GM23338 (cell line): ENCODE measurements around the gene CIAO1. TPM values are rescaled to one million over a fixed set of nuclear protein-coding genes. Genes with fewer than 3 reads are reported as not detected.

Experiments
- ATAC-seq: fragments of 200-7000 bp; cut with Tn5 transposase; 3 replicates; pipeline ENCODE4 v1.9.1; 2020
- DNase-seq: peaks from one replicate; pipeline ENCODE4 v3.0.0-alpha.2; 2015; ENCODE audit warnings: low spot score
- H2AFZ ChIP-seq: fragments of 200-600 bp; sonication (generic); 2 replicates; pipeline ENCODE4 v1.8.0; 2016; ENCODE audit warnings: antibody characterized with exemption, mild to moderate bottlenecking, moderate library complexity
- H3F3A ChIP-seq: fragments of 200-600 bp; sonication (generic); replicated peaks from 2 replicates; pipeline ENCODE4 v1.8.0; 2017; ENCODE audit warnings: antibody characterized with exemption, mixed run types, low read depth
- H3K27ac ChIP-seq: fragments of 200-600 bp; sonication (generic); 2 replicates; pipeline ENCODE4 v1.6.1; 2016; ENCODE audit warnings: low read depth
- H3K27me3 ChIP-seq: fragments of 200-600 bp; sonication (generic); 2 replicates; pipeline ENCODE4 v1.8.0; 2016; ENCODE audit warnings: mild to moderate bottlenecking, mixed run types, moderate library complexity; ENCODE audit not compliant: insufficient read depth
- H3K36me3 ChIP-seq: fragments of 200-600 bp; sonication (generic); 2 replicates; pipeline ENCODE4 v1.8.0; 2016; ENCODE audit warnings: mild to moderate bottlenecking; ENCODE audit not compliant: insufficient read depth
- H3K4me1 ChIP-seq: fragments of 200-600 bp; sonication (generic); 2 replicates; pipeline ENCODE4 v1.8.0; 2016; ENCODE audit warnings: mild to moderate bottlenecking, moderate library complexity; ENCODE audit not compliant: insufficient read depth
- H3K4me2 ChIP-seq: fragments of 200-600 bp; sonication (generic); 2 replicates; pipeline ENCODE4 v1.7.1; 2017; ENCODE audit warnings: mixed run types
- H3K4me3 ChIP-seq: fragments of 200-600 bp; sonication (generic); 2 replicates; pipeline ENCODE4 v1.6.1; 2016; ENCODE audit warnings: mixed run types
- H3K79me2 ChIP-seq: fragments of 200-600 bp; sonication (generic); replicated peaks from 2 replicates; pipeline ENCODE4 v1.8.0; 2017; ENCODE audit warnings: mild to moderate bottlenecking; ENCODE audit not compliant: insufficient read depth
- H3K9me2 ChIP-seq: fragments of 200-600 bp; sonication (generic); 2 replicates; pipeline ENCODE4 v1.8.0; 2017; ENCODE audit not compliant: insufficient read depth
- H4K20me1 ChIP-seq: fragments of 200-600 bp; sonication (generic); replicated peaks from 2 replicates; pipeline ENCODE4 v1.8.0; 2017; ENCODE audit warnings: mild to moderate bottlenecking; ENCODE audit not compliant: insufficient read depth
- H3K27ac Mint-ChIP-seq: 2 replicates; pipeline ENCODE4 v1.8.0; 2020; ENCODE audit warnings: inconsistent platforms, mild to moderate bottlenecking, moderate library complexity, mixed read lengths
- H3K27me3 Mint-ChIP-seq: 3 replicates; pipeline ENCODE4 v1.8.0; 2022; ENCODE audit warnings: low read depth, mild to moderate bottlenecking, moderate library complexity, mixed read lengths, inconsistent platforms; ENCODE audit not compliant: insufficient read depth, poor library complexity
- H3K36me3 Mint-ChIP-seq: 3 replicates; pipeline ENCODE4 v1.8.0; 2021; ENCODE audit warnings: low read depth, mild to moderate bottlenecking, inconsistent platforms, moderate library complexity, mixed read lengths
- H3K4me1 Mint-ChIP-seq: 3 replicates; pipeline ENCODE4 v1.8.0; 2020; ENCODE audit warnings: mild to moderate bottlenecking, inconsistent platforms, mixed read lengths
- H3K4me3 Mint-ChIP-seq: 3 replicates; pipeline ENCODE4 v1.8.0; 2021; ENCODE audit warnings: moderate library complexity, mild to moderate bottlenecking, inconsistent platforms, mixed read lengths
- H3K9me3 Mint-ChIP-seq: 3 replicates; pipeline ENCODE4 v1.8.0; 2020; ENCODE audit warnings: moderate library complexity, mild to moderate bottlenecking, inconsistent platforms, mixed read lengths
- CREB1 ChIP-seq: fragments of 250-450 bp; sonication (Bioruptor Pico); IDR thresholded peaks from 2 replicates; pipeline ENCODE4 v1.5.0; 2020; ENCODE audit warnings: low read depth, mild to moderate bottlenecking, moderate library complexity
- CTCF ChIP-seq, 2 experiments: fragments of 200-600 bp in 1 of 2; sonication (generic) in 1 of 2; conservative IDR thresholded peaks; 2 replicates each; pipeline versions ENCODE4 v1.5.1 to v1.6.1; 2016 to 2017; ENCODE audit warnings: antibody characterized with exemption in 2 of 2, low read depth in 2 of 2, mild to moderate bottlenecking in 2 of 2, moderate library complexity in 1 of 2
- ETS1 ChIP-seq: IDR thresholded peaks from 2 replicates; pipeline ENCODE4 v1.6.1; 2016; ENCODE audit warnings: antibody characterized with exemption
- EZH2 ChIP-seq: fragments of 200-600 bp; sonication (generic); IDR thresholded peaks from one replicate; pipeline ENCODE4 v1.8.0; 2017; ENCODE audit warnings: antibody characterized with exemption, mild to moderate bottlenecking, low read depth; ENCODE audit not compliant: unreplicated experiment
- EZH2phosphoT487 ChIP-seq: fragments of 200-600 bp; sonication (generic); IDR thresholded peaks from one replicate; pipeline ENCODE4 v1.8.1; 2018; ENCODE audit warnings: antibody characterized with exemption; ENCODE audit not compliant: unreplicated experiment
- JUNB ChIP-seq: IDR thresholded peaks from one replicate; pipeline ENCODE4 v1.6.1; 2016; ENCODE audit warnings: antibody characterized with exemption; ENCODE audit not compliant: unreplicated experiment
- NANOG ChIP-seq: IDR thresholded peaks from 2 replicates; pipeline ENCODE4 v1.6.1; 2016; ENCODE audit warnings: antibody characterized with exemption, borderline replicate concordance
- POLR2AphosphoS5 ChIP-seq: IDR thresholded peaks from 2 replicates; pipeline ENCODE4 v1.6.1; 2016; ENCODE audit warnings: antibody characterized with exemption, low read depth
- REST ChIP-seq: IDR thresholded peaks from one replicate; pipeline ENCODE4 v1.6.1; 2018; ENCODE audit warnings: antibody characterized with exemption; ENCODE audit not compliant: unreplicated experiment
- STAT1 ChIP-seq: IDR thresholded peaks from one replicate; pipeline ENCODE4 v1.6.1; 2016; ENCODE audit warnings: antibody characterized with exemption; ENCODE audit not compliant: unreplicated experiment
- ZNF114 ChIP-seq: fragments of 250-450 bp; sonication (Bioruptor Pico); IDR thresholded peaks from 2 replicates; pipeline ENCODE4 v1.5.0; 2020; ENCODE audit warnings: mild to moderate bottlenecking, moderate library complexity
- ZNF462 ChIP-seq: fragments of 250-450 bp; sonication (Bioruptor Pico); IDR thresholded peaks from 2 replicates; pipeline ENCODE4 v1.5.0; 2020; ENCODE audit warnings: mild to moderate bottlenecking, moderate library complexity
- polyA plus RNA-seq: library from polyadenylated mRNA; unstranded; fragments of >200 nt; fragmentation: Nextera tagmentation; extraction: Ambion mirVana; gene quantifications from 2 replicates; pipeline ENCODE4 v1.2.1, GENCODE V29; 2016
- total RNA-seq: library from RNA; depleted of rRNA; stranded (reverse); fragments of >200 nt; shearing (Covaris generic); gene quantifications from 2 replicates; pipeline ENCODE4 v1.2.3, GENCODE V29; 2014

CIAO1 gene
- total and polyA plus RNA-seq, 2 experiments from 2014 or later = 48.8 to 119 TPM

GRCh38 chr2:96306370-96306769 is 40.3 kb downstream of the CIAO1 start (continued):
- TF ChIP-seq REST (no peak), EZH2phosphoT487 (no peak), STAT1 (no peak)

- H3K9me3 Mint-ChIP-seq = no peaks in the 10 kb centered on the region
- peaks cover 8% of the 10 kb centered on the region for H3K36me3 ChIP-seq
- H2AFZ ChIP-seq = no peak overlapping the region
- peaks cover 17% of the 10 kb centered on the region for H3K4me1 Mint-ChIP-seq
- H3K27me3 Mint-ChIP-seq = peaks cover 5% of the 10 kb centered on the region
- no peaks in the 10 kb centered on the region; the same call in 1 of the 2 replicates for H3K4me1 ChIP-seq
- ATAC-seq = no peak
- H3K27ac ChIP-seq = no peak overlapping the region
- H3K4me2 ChIP-seq = no peak overlapping the region
- H3F3A ChIP-seq = no peaks in the 10 kb centered on the region; the same call in 1 of the 2 replicates
- H3K27ac Mint-ChIP-seq = no peak overlapping the region
- peaks cover 2% of the 10 kb centered on the region; the same call in 1 of the 2 replicates for H4K20me1 ChIP-seq
- peaks cover 17% of the 10 kb centered on the region for H3K79me2 ChIP-seq
- no peak overlapping the region for H3K4me3 ChIP-seq
- no peaks in the 10 kb centered on the region for H3K9me2 ChIP-seq
- peaks cover 17% of the 10 kb centered on the region for H3K36me3 Mint-ChIP-seq
- no peak overlapping the region for H3K4me3 Mint-ChIP-seq
- no peak for DNase-seq
- H3K27me3 ChIP-seq = no peaks in the 10 kb centered on the region
- TF ChIP-seq JUNB = no peak
- no peak for TF ChIP-seq STAT1
- TF ChIP-seq ZNF462 = no peak
- TF ChIP-seq ETS1 = no peak
- TF ChIP-seq POLR2AphosphoS5 = no peak
- TF ChIP-seq NANOG = no peak
- no peak for TF ChIP-seq CTCF (conservative IDR thresholded peaks at IDR 0.05; ENCODE audit: low read depth in 2 of 2)
- no peak for TF ChIP-seq CREB1 (CRISPR knock-in tag)
- no peak for TF ChIP-seq EZH2
- no peak for TF ChIP-seq ZNF114 (CRISPR knock-in tag)
- TF ChIP-seq EZH2phosphoT487 = no peak
Observed at GRCh38 chr2:96308248-96308647, 42.2 kb downstream of the CIAO1 start.
